HG03039 (cell line): Measurements from ENCODE around the gene CEP170B.

ENCODE experiments used
- ATAC-seq: cut with Tn5 transposase; IDR thresholded peaks from one replicate; pipeline ENCODE4 v1.9.1; 2021; ENCODE audit warnings: mild to moderate bottlenecking, moderate library complexity; ENCODE audit not compliant: unreplicated experiment

The CEP170B gene

GRCh38 chr14:104866451-104867370 lies 1.6 kb downstream of the CEP170B start:
- no peak for ATAC-seq

- ATAC-seq, result no peak
These were observed 2.4 kb downstream of the CEP170B start for GRCh38 chr14:104867371-104868059.

DNA sequence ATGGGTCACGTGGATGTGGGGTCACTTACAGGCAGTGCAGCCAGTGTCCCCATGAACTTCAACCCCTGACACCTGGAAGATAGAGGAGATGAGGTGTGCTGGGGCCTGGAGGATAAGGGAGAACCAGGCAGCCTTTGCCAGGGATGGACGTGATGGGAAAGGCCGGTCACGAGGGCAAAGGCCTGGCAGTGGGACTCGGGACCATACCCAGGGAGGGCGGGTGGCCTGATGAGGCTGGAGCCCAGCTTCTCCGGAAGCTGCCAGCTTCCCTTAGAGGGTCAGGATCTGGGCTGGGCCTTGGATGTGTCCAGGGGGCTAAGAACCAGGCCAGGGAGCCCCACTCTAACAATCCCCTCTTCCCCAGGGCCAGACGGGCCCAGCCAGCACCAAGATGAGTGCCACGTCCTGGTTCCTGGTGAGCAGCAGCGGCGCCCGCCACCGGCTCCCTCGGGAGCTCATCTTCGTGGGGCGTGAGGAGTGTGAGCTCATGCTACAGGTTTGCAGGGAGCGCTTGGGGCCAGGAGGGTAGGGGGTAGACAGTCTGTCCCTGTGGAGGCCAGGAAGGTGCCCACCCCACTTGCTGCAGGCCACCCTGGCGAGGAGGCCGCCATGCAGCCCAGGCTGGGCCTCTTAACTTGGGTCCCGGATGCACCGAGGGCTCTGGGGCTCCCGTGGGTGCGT lies 3.1 kb downstream of the CEP170B start:
- ATAC-seq, result no peak

- no peak for ATAC-seq
These were observed 3.9 kb downstream of the CEP170B start for GRCh38 chr14:104868811-104869572.

DNA sequence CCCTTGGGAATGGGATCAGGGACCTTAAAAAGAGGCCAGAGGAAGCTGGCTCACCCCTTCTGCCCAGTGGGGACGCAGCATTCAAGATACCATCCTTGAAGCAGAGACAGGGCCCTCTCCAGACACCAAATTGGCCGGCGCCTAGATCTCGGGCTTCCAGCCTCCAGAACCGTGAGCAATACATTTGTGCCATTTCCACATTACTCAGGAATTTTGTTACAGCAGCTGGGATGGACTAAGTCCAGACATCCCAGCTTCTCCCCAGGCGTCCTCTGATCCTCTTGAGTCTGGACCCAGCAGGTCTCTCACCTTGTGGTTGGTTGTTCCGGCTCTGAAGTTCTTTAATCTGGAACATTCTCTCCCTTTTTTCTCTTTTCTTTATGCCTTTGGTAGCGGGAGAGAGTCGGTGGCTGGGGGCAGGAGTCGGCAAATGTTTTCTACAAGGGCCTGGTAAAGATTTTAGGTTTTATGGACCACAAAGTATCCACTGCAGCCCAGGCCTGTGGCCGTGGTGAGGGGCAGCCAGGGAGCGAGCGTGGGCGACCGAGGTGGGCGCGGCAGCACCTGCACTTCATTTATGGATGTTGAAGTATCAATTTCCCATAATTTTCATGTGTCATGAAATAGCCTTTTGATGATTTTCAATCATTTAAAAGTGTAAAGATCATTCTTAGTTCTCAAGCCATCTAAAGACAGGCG lies 4.8 kb downstream of the CEP170B start:
- ATAC-seq, result no peak

DNA sequence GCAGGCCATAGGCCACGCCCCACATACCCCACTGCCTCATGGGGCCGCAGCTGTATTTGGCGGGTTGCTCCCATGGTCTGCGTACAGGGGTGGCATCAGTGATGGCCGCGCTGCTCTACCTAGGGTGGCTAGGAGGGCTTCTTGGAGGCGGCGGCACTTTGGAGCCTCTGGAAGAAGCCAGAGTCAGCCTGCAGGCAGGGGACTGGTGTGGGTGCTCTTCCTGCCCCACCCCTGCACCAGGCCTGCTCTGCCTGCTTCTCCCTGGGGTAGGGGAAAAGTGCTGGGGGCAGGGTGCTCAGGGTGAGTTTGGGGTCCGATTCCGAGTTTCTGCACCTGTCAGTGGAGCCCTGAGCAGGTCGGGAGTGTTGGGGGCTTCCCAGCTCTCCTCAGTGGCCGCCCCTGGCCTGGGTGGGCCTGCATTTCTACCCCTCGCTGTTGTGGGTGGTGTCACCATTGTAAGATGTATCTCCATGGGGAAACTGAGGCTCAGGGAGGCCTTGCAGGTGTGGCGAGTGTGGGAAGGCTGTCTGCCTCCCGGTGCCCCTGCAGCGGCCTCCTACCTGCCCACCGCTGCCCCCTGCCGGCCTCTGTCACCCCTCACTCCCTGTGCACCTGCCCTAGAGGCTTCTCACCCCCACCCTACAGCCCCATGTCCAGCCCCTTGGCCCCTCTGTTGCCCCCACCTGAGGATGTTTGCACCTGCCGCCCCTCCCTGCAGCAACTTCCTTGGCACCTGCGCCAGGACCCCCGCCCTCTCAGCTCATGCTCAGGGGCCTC lies 5.5 kb downstream of the CEP170B start:
- no peak for ATAC-seq

DNA sequence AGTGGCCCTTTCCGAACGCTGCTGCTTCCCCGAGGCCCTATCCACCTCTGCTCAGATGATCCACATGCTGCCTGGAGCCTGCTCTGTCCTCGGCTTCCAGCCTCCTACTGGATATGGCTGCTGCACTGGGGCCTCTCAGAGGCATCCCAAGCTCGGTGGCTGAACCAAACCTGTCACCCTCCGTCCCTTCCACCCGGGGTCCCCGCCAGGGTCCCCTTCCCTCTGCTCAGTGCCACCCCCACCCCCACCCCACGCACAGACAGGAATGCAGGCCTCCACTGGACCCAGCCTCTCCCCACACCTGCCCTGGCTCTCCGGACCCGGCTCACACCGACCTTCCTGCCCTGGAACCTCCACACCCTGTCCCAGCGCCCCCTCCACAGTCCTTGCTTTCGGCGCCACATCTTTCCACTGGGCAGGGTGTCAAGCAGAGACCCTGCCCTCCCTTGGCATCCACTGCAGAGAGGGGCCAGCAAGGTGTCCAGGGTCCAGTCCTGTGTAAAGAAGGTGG lies 6.1 kb downstream of the CEP170B start:
- no peak for ATAC-seq

DNA sequence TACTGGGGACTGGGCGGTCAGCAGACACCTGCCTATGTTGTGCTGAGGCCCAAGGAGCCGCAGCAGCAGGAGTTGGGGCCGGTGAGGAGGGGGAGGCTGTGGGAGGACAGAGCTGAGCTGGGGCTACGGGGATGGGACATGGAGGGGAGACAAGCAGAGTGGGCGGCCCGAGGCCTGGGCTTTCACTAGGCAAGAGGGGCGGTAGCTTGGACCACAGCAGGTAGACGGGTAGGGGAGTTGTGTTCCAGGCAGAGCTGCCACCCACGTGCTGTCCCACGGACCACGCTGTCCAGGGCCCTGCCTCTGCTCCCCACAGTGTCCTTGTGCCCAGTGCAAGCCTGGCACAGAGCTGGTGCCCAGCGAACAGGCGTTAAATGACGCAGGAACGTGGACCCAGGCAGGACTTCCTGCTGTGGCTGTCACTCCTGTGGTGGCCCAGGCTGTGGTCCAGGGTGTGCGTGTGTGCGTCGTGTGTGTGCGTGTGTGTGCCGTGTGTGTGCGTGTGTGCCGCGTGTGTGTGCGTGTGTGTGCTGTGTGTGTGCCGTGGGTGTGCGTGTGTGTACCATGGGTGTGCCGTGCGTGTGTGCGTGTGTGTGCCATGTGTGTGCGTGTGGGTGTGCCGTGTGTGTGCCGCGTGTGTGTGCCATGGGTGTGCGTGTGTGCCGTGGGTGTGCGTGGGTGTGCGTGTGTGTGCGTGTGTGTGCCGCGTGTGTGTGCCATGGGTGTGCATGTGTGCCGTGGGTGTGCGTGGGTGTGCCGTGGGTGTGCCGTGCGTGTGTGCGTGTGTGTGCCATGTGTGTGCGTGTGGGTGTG lies 6.8 kb downstream of the CEP170B start:
- no peak for ATAC-seq

GRCh38 chr14:104872469-104873341 lies 7.6 kb downstream of the CEP170B start:
- no peak for ATAC-seq

DNA sequence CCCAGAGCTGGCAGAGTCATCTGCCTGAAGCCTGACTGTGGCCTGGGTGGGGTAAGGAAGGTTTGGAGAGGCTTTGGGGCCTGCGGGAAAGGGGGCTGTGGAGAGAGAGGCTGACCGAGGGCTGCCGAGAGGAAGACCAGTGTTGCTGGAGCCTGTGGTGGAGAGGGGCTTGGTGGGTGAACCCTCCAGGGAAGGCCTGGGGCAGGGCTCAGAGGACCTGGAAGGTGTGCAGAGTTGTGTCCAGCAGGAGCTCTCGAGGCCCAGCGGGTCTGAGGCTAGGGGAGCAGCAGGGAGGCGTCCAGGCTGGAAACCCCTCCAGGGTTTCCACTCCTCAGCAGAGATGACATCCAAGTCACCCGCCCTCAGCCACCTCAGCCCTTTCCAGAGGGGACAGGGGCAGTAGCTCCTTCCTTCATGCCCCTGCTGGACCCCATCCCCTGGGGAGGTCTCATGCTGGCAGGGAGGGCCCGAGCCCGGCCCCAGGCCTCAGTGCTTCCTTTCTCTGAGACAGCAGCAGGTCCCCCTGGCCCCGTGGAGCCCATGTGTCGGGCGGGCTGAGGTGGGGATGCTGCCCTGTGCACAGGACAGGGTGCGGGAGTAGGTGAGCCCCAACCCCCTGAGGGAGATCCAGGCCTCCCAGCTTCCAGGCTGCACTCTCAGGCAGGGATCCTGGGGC lies 8.4 kb downstream of the CEP170B start:
- ATAC-seq, result no peak

GRCh38 chr14:104874110-104874531 lies 9.1 kb downstream of the CEP170B start:
- ATAC-seq, result no peak

- no peak for ATAC-seq
These were observed 9.7 kb downstream of the CEP170B start for GRCh38 chr14:104874571-104875411.

GRCh38 chr14:104875412-104875751 lies 10.3 kb downstream of the CEP170B start:
- no peak for ATAC-seq

DNA sequence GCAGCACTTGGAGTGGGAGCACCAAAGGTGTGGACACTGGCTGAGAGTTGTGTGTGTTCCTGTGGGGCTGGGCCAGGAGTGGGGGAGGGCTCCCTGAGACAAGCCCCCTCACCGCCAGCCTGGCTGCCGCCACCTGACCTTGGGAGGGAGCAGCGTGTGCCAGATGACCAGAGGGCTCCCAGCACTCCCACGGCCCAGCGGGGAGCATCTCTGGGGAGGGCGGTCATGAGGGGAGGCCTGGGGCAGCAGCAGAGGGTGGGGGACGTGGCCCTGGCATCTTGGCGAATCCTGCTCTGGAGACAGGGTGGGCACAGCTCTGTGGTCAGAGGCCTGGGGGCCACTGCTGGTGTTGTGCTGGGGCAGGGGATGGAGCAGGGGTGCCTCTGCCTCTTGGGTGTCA lies 10.7 kb downstream of the CEP170B start:
- no peak for ATAC-seq

GRCh38 chr14:104876251-104876699 lies 11.2 kb downstream of the CEP170B start:
- ATAC-seq, result no peak
